Thyroid gland (tissue), 4 donors: Measurements from ENCODE around the gene PDGFC.

ENCODE experiments used
- CTCF ChIP-seq, 6 experiments: fragments of 200-600 bp in 3 of 6; fragments of 450-650 bp in 3 of 6; sonication (generic) in 3 of 6; IDR thresholded peaks; one replicate each; pipeline ENCODE4 v1.5.1; 2016 to 2019; ENCODE audit warnings: antibody characterized with exemption in 6 of 6, mild to moderate bottlenecking in 2 of 6, inconsistent platforms in 1 of 6, moderate library complexity in 1 of 6
- POLR2A ChIP-seq, 2 donors: fragments of 450-650 bp; IDR thresholded peaks; one replicate each; pipeline ENCODE4 v1.6.1; 2017; ENCODE audit warnings: antibody characterized with exemption in 2 of 2, mild to moderate bottlenecking in 2 of 2, moderate library complexity in 1 of 2

DNA sequence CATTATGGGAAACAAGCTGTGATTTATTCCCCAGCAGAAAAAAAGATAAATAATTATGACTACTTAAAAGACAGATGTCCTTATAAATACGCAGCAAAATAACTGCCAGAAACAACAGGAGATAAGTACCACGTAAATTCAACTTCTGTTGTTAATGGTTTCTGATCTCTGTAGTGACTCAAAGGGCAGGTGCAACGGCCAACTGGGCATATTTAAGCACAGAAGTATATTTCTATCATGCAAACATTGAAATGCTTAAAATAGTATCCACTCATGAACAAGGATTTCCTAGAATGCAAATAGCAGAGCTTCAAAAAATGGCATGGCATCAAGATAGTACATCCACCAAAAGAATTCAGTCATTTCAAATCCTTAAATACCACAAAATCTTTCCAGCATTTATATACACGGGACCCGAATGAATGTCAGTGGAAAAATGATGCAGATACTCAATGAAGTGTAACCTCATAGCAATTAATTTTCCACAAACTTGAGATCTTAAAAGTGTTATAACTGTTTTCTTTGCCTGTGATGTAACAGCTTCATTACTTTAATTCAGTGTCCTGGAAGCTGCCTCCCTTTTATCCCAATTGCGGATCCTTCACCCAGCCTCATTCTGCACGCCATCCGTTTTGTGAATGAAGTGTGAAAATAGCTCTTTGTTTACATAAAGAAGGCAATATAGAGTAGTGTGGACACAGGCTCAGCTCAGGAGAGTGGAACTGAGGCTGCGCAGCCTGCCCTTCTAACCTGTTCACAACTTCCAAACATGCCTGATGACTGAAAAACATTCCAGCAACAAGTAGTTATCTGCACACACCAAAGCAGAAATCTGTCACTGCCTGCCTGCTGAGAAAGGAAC is 10.2 kb downstream of the PDGFC start:
- TF ChIP-seq POLR2A (IDR thresholded peaks at IDR 0.05) (no peak), CTCF (IDR thresholded peaks at IDR 0.05) (no peak)
